ENCODE measurements around the gene MASP1.

MASP1 gene

DNA sequence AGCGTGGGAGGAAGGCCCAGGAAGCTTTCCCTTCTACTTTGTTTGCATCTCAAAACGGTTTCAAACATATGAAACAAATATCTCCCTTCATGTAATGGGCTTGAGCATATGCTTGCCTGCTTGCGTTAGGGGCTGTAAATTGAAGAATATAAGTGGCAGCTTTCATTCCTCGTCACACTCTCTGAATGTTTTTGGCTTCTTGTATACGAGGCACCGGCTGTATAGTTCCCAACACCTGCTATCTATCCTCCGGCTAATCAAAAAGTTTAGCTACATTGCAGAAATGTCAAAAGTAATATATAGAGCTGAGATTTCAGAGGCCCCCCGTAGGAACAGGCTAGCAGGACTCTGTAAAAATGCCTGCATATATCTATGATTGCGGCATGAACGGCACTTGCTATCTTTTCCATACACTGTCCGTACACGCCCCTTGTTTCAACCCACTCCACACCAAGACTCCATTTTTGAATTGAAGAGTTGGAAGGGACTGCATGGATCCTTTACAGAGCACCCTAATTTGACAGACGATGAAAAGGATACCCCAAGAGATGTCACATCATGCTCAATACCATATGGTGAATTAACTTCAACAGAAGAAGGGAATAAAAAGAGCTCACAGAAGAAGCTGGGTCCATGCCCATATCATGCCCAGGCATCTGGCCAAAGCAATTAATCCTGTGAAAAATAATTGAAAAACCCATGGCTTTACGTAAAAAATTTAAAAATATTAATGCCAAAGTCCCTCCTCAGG lies 2.5 kb downstream of the MASP1 start:
- no peak overlapping the region for H3K27ac ChIP-seq
- TF ChIP-seq CTCF (IDR thresholded peaks at IDR 0.05), result no peak

- TF ChIP-seq ZFX (IDR thresholded peaks at IDR 0.05; ENCODE audit: borderline replicate concordance), result no peak
- TF ChIP-seq CTCF (IDR thresholded peaks at IDR 0.05), result no peak
- H3K27ac ChIP-seq, result no peak overlapping the region
Observed at GRCh38 chr3:187288131-187288854, 3.2 kb downstream of the MASP1 start.

GRCh38 chr3:187287256-187287655 lies 4.3 kb downstream of the MASP1 start:
- no peak for TF ChIP-seq ZFX (IDR thresholded peaks at IDR 0.05; ENCODE audit: borderline replicate concordance)
- TF ChIP-seq CTCF (IDR thresholded peaks at IDR 0.05), result no peak
- H3K27ac ChIP-seq, result no peak overlapping the region

- no peak overlapping the region for H3K27ac ChIP-seq
Observed at GRCh38 chr3:187286467-187287059, 5.0 kb downstream of the MASP1 start.

GRCh38 chr3:187281191-187281714 lies 10.3 kb downstream of the MASP1 start:
- TF ChIP-seq CTCF (IDR thresholded peaks at IDR 0.05) (no peak), ZFX (IDR thresholded peaks at IDR 0.05; ENCODE audit: borderline replicate concordance) (no peak)
- H3K27ac ChIP-seq, result no peak overlapping the region

More at GRCh38 chr3:187286467-187287059, 5.0 kb downstream of the MASP1 start:
- no peak for TF ChIP-seq ZFX (IDR thresholded peaks at IDR 0.05; ENCODE audit: borderline replicate concordance)

DNA sequence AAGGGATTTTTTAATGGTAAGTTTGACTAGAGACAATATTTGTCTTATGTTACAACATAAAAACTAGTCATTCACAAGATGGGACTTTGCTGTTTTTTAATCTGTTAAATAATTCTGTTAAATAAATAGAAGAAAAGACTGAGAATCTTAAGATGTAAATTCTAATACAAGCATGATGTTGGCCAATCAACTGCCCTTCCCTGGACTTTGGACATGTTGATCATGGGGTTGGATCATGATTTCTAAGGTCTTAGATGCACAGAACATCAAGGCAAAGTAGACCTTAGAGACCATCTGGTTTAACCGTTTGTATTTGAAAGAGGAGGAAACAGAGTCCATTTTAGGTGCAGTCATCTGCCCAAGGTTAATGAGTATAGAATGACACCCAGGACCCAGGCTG lies 10.9 kb downstream of the MASP1 start:
- no peak for TF ChIP-seq CTCF (IDR thresholded peaks at IDR 0.05)

DNA sequence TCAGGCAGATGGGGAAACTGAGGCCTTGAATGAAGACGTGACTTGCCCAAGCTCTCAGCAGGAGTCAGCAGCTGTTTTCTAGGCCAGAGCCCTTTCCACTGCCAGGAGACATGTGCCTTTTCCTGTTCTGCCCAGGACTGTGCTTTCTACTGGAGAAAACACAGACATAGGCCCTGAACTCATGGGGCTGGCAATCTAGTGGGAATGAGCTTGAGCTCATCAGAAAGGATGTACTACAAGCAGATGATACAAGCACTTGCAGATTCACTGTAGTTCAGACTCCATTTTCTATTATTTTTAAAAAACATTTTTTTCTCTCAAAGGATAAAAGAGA lies 14.4 kb downstream of the MASP1 start:
- H3K27ac ChIP-seq, result no peak overlapping the region
- no peak for TF ChIP-seq ZFX (IDR thresholded peaks at IDR 0.05; ENCODE audit: borderline replicate concordance)
- TF ChIP-seq CTCF (IDR thresholded peaks at IDR 0.05), result no peak

More for the DNA sequence above, 10.9 kb downstream of the MASP1 start:
- H3K27ac ChIP-seq, result no peak overlapping the region
